D341Med (cell line): Measurements from ENCODE around the gene AMACR.
A peak's percentile ranks its signal among the peaks of the same experiment; 100 is the strongest.
"Not testable (repeated sequence)": the region's sequence is repeated elsewhere in the genome, so short reads cannot be mapped to it uniquely, and the experiment has no call there.

Experiments
- DNase-seq: peaks from one replicate; pipeline ENCODE4 v3.0.0; 2012; ENCODE audit warnings: low spot score

Gene AMACR

DNA sequence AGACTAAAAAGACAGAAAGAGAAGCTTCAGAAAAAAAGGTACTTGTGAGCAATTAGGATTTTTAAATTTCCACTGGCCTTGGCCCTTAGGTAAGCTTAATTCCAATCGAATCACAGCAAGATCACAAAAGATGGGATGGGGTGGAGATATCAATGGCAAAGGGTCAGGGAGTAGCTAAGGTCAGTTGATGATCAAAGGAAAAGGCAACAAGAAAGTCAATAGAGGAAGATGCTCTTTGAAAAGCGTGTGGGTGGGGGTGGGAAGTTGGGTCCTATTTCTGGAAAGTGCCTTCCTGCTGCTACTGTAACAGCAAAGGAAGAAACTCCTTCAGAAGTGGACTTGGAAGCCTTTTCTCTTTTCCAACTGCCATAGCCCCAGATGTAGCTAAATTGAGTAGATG lies 27.9 kb upstream of the AMACR start:
- DNase-seq: no peak

DNA sequence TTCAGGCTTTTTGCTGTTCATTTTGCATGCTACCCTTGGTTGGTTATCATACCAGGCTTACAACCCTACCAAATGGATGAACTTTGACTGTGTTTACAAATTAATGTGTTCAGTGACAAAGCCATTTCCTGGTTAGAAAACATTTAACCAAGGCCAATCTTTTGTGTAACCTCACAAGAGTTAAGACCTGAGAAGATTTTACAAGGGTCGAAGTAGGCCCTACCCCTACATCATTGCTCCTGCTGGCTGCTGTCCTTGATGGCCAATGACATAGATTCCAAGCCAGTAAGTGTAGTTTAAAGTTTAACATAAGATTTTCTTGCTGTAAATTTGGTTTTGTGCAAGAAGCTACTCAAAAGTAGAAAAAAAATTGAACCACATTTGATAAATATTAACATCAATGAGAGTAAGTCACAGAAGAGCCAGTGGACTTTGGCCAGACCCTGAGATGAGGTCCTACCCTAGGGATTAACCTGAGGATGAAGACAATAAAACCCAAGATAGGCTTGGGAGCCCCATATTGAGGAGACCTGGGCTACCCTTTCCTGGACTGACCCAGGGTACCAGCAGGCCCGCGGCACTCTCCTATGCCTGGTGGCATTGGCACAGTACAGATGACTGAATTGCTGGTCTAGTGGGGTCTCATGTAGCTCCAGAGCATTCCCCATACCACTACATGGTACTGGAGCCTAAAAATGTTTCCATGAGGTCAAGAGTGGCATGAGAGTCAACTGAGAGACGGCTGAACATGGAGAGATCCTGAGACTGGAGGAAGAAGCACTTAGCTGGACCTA lies 26.9 kb upstream of the AMACR start:
- no peak for DNase-seq

GRCh38 chr5:34031966-34032365 lies 24.1 kb upstream of the AMACR start:
- DNase-seq: no peak

GRCh38 chr5:34031117-34031516 lies 23.3 kb upstream of the AMACR start:
- no peak for DNase-seq

DNA sequence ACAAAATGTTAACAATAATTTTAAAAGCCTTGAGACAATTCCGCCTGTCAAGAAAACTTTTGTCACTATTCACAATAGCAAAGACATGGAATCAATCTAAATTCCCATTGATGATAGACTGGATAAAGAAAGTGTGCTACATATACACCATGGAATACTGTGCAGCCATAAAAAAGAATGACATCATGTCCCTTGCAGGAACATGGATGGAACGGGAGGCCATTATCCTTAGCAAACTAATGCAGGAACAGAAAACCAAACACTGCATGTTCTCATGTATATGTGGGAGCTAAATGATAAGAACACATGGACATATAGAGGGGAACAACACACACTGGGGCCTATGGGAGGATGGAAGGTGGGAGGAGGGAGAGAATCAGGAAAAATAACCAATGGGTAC lies 22.7 kb upstream of the AMACR start:
- not testable (repeated sequence) for DNase-seq

DNA sequence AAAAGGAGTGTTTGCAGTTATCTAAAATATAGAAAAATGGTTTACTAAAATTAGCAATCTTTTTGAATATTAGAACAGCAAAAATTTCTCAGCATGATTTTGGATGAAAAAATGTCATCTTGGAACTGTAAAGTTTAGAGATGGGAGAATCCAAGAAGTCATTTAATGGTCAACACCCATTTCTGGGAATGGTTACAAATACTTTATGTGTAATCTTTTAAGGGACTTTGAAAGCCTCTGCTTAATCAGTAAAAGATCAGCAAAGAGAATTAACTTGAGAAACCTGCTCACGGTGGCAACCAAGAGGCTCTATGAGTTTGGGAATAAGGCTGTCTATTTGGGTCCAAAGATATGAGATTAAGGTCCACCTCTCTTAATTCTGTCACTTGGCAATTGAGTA lies 22.2 kb upstream of the AMACR start:
- no peak for DNase-seq

DNA sequence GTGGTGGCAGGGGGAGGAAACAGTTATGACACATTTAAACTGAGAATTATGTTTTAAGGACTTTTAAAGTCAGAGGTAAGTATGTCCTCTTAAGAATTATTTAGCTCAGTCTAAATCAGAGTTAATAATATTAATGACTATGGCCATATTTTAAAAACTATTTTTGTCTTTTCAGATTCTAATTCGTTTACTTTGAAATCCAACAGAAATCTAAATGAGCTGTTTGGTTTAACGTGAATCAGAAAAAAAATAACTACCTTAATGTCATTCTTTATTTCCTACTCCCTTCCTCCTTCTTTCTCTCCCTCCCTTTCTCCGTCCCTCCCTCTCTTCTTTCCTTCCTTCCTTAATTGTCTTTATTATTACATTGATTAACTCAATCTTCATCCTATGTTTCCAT lies 20.5 kb upstream of the AMACR start:
- DNase-seq: no peak

DNA sequence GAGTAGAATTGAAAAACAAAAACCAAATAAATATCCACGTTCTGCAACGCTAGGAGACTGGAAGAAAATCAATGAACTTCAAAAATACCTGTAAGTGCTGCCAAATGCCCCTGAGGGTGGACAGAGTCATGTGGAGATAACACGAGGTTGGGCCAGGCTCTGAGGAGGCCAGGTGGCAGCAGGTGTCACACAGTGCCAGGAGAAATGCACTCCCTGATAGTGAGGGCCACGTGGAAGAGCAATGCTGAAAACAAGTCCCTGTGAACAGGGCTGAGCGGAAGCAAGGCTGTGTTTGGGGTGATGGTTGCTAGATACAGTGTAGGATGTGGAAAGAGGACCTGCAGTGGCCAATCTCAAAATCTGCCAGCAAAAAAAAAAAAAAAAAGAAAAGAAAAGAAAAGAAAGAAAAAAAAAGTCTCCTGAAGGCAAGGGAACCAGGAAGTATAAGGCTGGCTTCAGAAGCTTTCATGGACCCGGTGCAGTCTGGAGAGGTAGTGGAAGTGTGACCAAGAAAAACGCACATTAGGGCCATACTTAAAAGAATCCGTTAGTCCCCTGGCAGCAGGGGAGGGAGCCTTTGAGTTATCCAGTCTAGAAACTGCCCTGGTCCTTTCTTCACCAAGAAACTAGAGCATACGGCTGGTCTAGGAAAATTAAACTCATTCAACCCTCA lies 18.4 kb upstream of the AMACR start:
- no peak for DNase-seq

DNA sequence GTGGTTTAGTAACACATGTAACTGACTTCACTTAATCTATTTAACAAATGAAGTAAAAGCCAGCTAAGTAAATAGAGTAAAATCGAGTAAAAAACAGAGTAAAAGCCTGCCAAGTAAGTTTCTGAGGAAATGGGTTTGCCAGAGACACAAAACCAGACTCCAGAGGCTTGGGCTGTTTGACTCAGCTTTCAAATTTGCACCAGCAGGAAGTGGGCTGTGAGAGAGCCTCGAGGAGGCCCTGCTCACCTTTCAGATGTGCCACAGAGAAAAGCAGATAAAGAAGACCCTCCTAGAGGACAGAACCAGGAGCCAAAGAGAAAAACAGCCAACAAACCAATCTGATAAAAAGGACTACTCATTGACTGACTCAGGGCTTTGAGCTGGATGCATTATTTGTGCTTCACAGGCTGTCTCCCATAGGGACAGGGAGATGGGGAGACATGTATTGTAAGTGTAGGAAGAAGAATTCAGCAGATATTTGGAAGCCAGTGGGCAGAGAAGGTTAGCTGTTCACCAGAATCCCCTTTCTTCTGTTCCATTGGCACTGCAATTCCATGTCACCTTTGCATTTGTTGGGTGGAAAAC lies 14.4 kb upstream of the AMACR start:
- DNase-seq: no peak

GRCh38 chr5:34021334-34021733 lies 13.5 kb upstream of the AMACR start:
- DNase-seq: no peak

DNA sequence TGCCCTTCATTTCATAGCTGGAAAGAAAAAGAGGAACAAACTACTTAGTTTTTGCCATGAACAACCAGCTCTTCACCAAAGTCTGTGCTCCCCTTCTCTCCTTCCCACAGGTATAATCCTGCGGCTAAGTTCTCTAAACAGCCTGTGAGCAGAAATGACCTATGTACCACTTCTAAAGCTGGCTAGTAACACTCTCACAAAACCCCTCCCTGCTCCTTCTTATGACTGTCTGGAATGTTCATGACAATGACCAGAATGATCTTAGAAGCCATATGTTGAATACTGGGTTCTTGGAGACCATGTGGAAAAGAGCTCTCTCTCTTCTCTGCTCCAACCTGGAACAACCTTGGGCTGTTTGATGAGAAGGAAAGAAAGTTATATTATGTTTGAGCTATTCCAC lies 12.9 kb upstream of the AMACR start:
- no peak for DNase-seq

DNA sequence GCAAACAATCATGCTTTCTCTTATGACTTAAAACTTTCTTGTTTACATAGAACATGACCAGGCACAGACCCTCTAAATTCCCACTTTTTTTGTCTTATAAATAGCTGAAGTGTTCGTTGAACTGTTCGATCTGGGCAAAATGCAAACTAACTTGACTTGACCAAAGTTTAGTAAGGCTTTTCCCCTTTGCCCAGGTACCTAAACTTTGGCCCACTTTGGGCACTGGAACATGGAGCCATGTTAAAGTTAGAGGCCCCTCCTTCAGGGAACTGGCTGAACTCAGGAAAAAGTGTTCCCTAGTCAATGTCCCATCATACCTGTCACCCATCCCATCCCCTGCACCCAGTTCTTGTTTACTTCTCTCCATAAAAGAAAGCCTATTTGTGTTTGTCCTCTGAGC lies 9.4 kb upstream of the AMACR start:
- DNase-seq: no peak

- DNase-seq: no peak
Observed at GRCh38 chr5:34016750-34017149, 8.9 kb upstream of the AMACR start.

- no peak for DNase-seq
Observed at GRCh38 chr5:34016222-34016621, 8.4 kb upstream of the AMACR start.

- DNase-seq: no peak
Observed at GRCh38 chr5:34015120-34015822, 7.4 kb upstream of the AMACR start.

DNA sequence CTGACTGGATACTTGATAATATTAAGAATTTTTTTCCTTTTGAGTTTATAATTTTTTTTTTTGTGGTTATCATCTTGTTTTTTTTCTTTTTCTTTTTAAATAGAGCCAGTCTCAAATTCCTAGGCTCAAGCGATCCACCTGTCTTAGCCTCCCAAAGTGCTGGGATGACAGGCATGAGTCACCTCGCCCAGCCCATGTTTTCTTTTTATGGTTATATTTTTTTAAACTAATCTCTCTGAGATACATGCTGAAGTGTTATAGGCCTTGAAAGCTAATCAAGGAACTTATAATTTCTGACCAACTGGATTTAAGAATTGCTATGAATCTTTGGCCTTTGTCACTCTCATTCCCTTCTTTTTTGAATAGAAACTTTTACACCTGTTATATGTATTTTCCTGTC lies 6.8 kb upstream of the AMACR start:
- DNase-seq: no peak

GRCh38 chr5:34013547-34013946 lies 5.7 kb upstream of the AMACR start:
- no peak for DNase-seq

- no peak for DNase-seq
Observed at GRCh38 chr5:34012791-34013190, 4.9 kb upstream of the AMACR start.

GRCh38 chr5:34011536-34011935 lies 3.7 kb upstream of the AMACR start:
- no peak for DNase-seq

GRCh38 chr5:34010146-34010545 lies 2.3 kb upstream of the AMACR start:
- DNase-seq: not testable (repeated sequence)

GRCh38 chr5:34009610-34010009 lies 1.8 kb upstream of the AMACR start:
- DNase-seq: no peak

GRCh38 chr5:34008802-34009201 lies 952 bp upstream of the AMACR start:
- no peak for DNase-seq

DNA sequence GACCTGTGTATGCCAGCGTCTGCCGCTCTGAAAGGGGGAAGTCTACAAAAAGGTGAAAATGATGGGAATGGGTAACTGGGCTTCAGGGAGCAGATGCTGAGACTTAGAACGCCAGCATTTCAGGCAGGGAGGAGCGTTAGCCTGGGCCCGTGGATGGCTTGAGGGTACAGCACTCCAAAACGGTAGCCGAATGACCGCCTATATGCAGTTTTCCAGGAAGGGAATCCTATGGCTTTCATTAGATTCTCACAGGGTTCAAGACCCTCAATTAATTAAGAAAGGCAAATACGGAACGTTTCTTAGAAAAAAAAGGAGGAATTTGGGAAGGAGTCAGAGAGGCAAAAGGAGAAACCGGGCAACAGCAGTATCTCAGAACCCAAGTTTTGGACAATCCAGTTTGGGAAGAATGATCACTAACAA lies 639 bp downstream of the AMACR start:
- DNase-seq: peak; percentile 30
